ENCODE measurements around the gene PTPN5.

GRCh38 chr11:18682466-18682865, 109.1 kb downstream of the PTPN5 start:
- TF ChIP-seq CTCF (IDR thresholded peaks at IDR 0.05) (no peak), POLR2A (IDR thresholded peaks at IDR 0.05) (no peak)
